Vein endothelial cell (primary cell): Measurements from ENCODE around the gene ZNF43. TPM values are rescaled to one million over a fixed set of nuclear protein-coding genes. Genes with fewer than 3 reads are reported as not detected.

Source experiments
- total RNA-seq: library from RNA; depleted of rRNA; stranded (reverse); fragments of >200 nt; gene quantifications from 2 replicates; pipeline ENCODE4 v1.2.3, GENCODE V29; 2012

ZNF43 gene
- 14.7 and 16.8 TPM in 2 replicates for total RNA-seq

DNA sequence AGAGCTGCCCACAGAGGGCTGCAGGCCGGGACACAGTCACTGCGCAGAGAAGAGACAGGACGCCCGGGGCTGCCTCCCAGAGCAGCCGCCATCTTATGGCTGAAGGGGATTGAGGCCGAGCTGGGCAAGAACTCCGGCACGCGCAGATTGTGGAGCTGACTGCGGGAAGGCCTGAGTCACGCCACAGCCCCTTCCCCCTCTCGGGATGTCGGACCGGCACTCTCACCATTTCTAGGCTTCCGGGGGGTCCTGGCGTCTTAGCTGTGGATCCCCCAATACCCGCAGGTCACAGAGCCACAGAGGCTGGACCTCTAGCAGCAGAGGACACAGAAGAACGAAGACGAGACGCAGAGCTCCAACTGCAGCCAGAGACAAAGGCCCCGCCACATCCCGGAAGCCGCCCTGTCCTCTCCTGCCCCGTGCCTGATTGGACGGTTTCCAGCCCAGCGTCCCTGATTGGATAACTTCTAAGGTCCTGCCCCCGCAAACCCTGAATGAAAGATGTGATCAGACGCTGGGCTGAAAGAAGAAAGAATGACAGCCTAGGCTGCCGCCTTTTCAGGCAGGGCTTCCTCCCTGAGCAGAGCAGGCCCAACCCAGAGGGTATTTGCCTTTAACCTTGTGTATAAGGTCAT is at the start of gene ZNF43:
TSS of gene ZNF43 (minus strand) at position 373 of the 635 bp plus-strand sequence. CDS start at position 229, 144 bp downstream.

GRCh38 chr19:21767065-21767800 is 68.7 kb downstream of the ZNF43 start, which contains the start of gene ZNF100:
TSS of gene ZNF100 (minus strand) at chr19:21767579. CDS start at chr19:21767429, 150 bp downstream.

Other genes with a start within 250 kb of the ZNF43 start
- gene ZNF100, start 68.6 kb downstream of the ZNF43 start, total RNA-seq, result 9.1 and 10.9 TPM in 2 replicates
- gene ZNF208, start 174.8 kb upstream of the ZNF43 start, total RNA-seq, result 0.19 TPM in 1 of 2 replicates, not detected in the other
- gene ZNF257, start 216.3 kb upstream of the ZNF43 start, total RNA-seq, result 0.98 and 1.8 TPM in 2 replicates